A673 (cell line): ENCODE data around the gene PARM1. TPM values are rescaled to one million over a fixed set of nuclear protein-coding genes. Genes with fewer than 3 reads are reported as not detected.

ENCODE experiments used
- BruUV-seq: library from RNA; stranded (reverse); fragments of 400-500 nt; replicated peaks from 2 replicates; lab custom pipeline; 2021; lab: Mats Ljungman, UMichigan
- CTCF ChIA-PET: fragments of 300-600 bp; sonication (Branson Sonifier 250); formaldehyde crosslinking; loops from one replicate; lab custom pipeline; 2022; ENCODE audit warnings: antibody characterized with exemption; lab: Charles Lee
- POLR2A ChIA-PET: fragments of 300-600 bp; sonication (Branson Sonifier 250); formaldehyde crosslinking; loops from one replicate; lab custom pipeline; 2022; ENCODE audit warnings: antibody characterized with exemption; ENCODE audit not compliant: low non-redundant PET; lab: Charles Lee
- DNase-seq: peaks from one replicate; pipeline ENCODE4 v3.0.0-alpha.2; 2015; ENCODE audit warnings: low spot score
- H3K27ac ChIP-seq: fragments of 200-600 bp; sonication (generic); 2 replicates; pipeline ENCODE4 v1.5.1; 2016; ENCODE audit warnings: mixed run types, low read depth, mild to moderate bottlenecking, mixed read lengths, antibody characterized with exemption, low read length; ENCODE audit not compliant: poor library complexity, severe bottlenecking
- H3K27me3 ChIP-seq: fragments of 200-600 bp; sonication (generic); replicated peaks from 2 replicates; pipeline ENCODE4 v1.6.1; 2017; ENCODE audit warnings: mixed run types, low read depth, mild to moderate bottlenecking, mixed read lengths, antibody characterized with exemption, low read length; ENCODE audit not compliant: insufficient read depth, poor library complexity
- H3K36me3 ChIP-seq: fragments of 200-600 bp; sonication (generic); 2 replicates; pipeline ENCODE4 v1.6.1; 2016; ENCODE audit warnings: mixed run types, mild to moderate bottlenecking, mixed read lengths, antibody characterized with exemption, low read length; ENCODE audit not compliant: insufficient read depth, poor library complexity, severe bottlenecking
- H3K4me1 ChIP-seq: fragments of 200-600 bp; sonication (generic); 2 replicates; pipeline ENCODE4 v1.6.1; 2017; ENCODE audit warnings: mixed run types, mild to moderate bottlenecking, mixed read lengths, antibody characterized with exemption, low read length; ENCODE audit not compliant: insufficient read depth, poor library complexity, severe bottlenecking
- H3K4me3 ChIP-seq: fragments of 200-600 bp; sonication (generic); 2 replicates; pipeline ENCODE4 v1.5.1; 2016; ENCODE audit warnings: low read depth, mixed run types, mild to moderate bottlenecking, mixed read lengths, low read length; ENCODE audit not compliant: poor library complexity, severe bottlenecking
- H3K9me3 ChIP-seq: fragments of 200-600 bp; sonication (generic); 2 replicates; pipeline ENCODE4 v1.6.1; 2016; ENCODE audit warnings: mixed run types, low read depth, mild to moderate bottlenecking, mixed read lengths, antibody characterized with exemption, low read length; ENCODE audit not compliant: poor library complexity, severe bottlenecking
- EZH2 ChIP-seq: fragments of 200-600 bp; sonication (generic); IDR thresholded peaks from 2 replicates; pipeline ENCODE4 v1.6.1; 2017; ENCODE audit warnings: borderline replicate concordance, low read depth, mild to moderate bottlenecking, mixed read lengths, antibody characterized with exemption, low read length; ENCODE audit not compliant: poor library complexity, severe bottlenecking
- intact Hi-C: fragments of 100-400 bp; cut with micrococcal nuclease; formaldehyde crosslinking; loops from one replicate; pipeline ENCODE4 v1.10.0; 2022; ENCODE audit not compliant: unreplicated experiment
- total RNA-seq: library from RNA; stranded (reverse); gene quantifications from 2 replicates; pipeline ENCODE4 v1.2.3, GENCODE V29; 2021
- TF ChIP-seq, protein P1 (sequence below): fragments of 300-800, 200-600 bp; sonication (generic); conservative IDR thresholded peaks from 2 replicates; pipeline ENCODE4 v1.5.1; 2017; ENCODE audit warnings: low read depth, mild to moderate bottlenecking, antibody characterized with exemption, low read length, moderate library complexity, mixed read lengths

PARM1 gene
- total RNA-seq, 1 experiment from 2014 or later: 12.3 TPM

DNA sequence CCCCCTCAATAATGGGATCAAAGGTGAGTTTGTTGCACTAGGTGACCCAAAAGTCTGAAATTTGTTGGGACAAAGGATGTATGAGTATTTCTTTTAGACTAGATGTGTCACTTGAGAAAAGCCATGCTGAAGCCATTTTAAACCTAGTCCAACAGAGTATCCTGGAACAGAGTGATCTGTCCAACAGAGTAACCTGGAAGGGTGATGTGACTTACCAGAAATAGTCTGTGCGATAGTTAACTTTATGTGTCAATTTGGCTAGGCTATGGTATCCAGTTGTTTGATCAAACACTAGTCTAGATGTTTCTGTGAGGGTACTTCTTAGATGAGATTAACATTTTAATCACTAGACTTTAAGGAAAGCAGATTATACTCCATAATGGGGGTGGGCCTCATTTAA is 154.5 kb downstream of the PARM1 start:
- intact Hi-C loops: no loop called here
- Histone ChIP-seq H3K27me3 (no peaks in the 10 kb centered on the region), H3K27ac (no peak overlapping the region), H3K36me3 (no peaks in the 10 kb centered on the region), H3K4me3 (no peak overlapping the region), H3K9me3 (no peaks in the 10 kb centered on the region), H3K4me1 (no peaks in the 10 kb centered on the region)
- CTCF ChIA-PET: no interaction called here
- BruUV-seq: no TSS peak
- DNase-seq: no peak
- POLR2A ChIA-PET: no interaction called here
- TF ChIP-seq, protein P1, sequence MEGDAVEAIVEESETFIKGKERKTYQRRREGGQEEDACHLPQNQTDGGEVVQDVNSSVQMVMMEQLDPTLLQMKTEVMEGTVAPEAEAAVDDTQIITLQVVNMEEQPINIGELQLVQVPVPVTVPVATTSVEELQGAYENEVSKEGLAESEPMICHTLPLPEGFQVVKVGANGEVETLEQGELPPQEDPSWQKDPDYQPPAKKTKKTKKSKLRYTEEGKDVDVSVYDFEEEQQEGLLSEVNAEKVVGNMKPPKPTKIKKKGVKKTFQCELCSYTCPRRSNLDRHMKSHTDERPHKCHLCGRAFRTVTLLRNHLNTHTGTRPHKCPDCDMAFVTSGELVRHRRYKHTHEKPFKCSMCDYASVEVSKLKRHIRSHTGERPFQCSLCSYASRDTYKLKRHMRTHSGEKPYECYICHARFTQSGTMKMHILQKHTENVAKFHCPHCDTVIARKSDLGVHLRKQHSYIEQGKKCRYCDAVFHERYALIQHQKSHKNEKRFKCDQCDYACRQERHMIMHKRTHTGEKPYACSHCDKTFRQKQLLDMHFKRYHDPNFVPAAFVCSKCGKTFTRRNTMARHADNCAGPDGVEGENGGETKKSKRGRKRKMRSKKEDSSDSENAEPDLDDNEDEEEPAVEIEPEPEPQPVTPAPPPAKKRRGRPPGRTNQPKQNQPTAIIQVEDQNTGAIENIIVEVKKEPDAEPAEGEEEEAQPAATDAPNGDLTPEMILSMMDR: no peak
- no peak for TF ChIP-seq EZH2

DNA sequence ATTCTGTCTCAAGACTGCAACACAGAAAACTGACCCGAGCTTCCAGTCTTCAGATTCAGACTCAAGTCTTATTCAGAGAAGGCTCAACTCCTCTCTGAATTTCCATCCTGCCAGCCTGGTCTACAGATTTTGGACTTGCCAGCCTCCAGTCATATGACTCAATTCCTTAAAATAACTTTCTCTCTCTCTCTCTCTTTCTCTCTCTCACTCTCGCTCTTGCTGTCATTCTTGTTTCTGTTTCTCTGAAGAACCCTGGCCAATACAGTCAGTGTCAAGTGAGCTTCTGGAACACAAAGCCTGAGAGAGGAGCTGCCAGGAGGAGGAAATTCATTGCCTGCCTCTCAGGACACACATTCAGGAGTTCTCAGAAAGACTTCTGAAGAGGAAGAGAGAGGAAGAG is 154.9 kb downstream of the PARM1 start:
- ChIA-PET POLR2A (no interaction called here), CTCF (no interaction called here)
- DNase-seq: no peak
- H3K9me3 ChIP-seq: no peaks in the 10 kb centered on the region
- TF ChIP-seq, protein P1: no peak
- no peak for TF ChIP-seq EZH2
- no peaks in the 10 kb centered on the region for H3K27me3 ChIP-seq
- H3K36me3 ChIP-seq: no peaks in the 10 kb centered on the region
- H3K4me1 ChIP-seq: no peaks in the 10 kb centered on the region
- H3K27ac ChIP-seq: no peak overlapping the region
- no peak overlapping the region for H3K4me3 ChIP-seq
- intact Hi-C loops: no loop called here
- no TSS peak for BruUV-seq

DNA sequence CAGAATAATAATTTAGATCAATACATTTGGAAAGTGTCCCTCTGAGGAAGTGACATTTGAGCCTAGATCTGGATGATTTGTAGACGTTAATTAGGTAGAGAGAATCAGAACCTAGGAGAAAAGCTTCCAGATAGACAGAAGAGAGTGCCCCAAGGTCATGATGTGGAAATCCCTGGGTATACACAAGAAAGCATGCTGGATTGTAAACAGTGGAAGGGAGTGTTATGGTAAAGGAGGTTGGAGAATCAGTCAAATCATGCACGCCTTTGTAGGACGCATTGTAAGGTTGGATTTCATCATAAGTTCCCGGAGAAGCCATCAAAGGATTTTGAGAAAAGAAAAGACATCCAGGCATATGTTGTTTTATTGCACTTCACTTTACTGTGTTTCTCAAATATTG is 156.3 kb downstream of the PARM1 start:
- H3K4me1 ChIP-seq: no peaks in the 10 kb centered on the region
- intact Hi-C loops: no loop called here
- H3K9me3 ChIP-seq: no peaks in the 10 kb centered on the region
- no peak overlapping the region for H3K27ac ChIP-seq
- no peak overlapping the region for H3K4me3 ChIP-seq
- POLR2A ChIA-PET: no interaction called here
- DNase-seq: no peak
- CTCF ChIA-PET: no interaction called here
- H3K27me3 ChIP-seq: no peaks in the 10 kb centered on the region
- BruUV-seq: no TSS peak
- H3K36me3 ChIP-seq: no peaks in the 10 kb centered on the region
- TF ChIP-seq, protein P1: no peak
- no peak for TF ChIP-seq EZH2
